ENCODE results near the gene RAB11FIP3. TPM values are rescaled to one million over a fixed set of nuclear protein-coding genes. Genes with fewer than 3 reads are reported as not detected.
A peak's percentile ranks its signal among the peaks of the same experiment; 100 is the strongest.

The RAB11FIP3 gene
- total and polyA plus RNA-seq, 9 of the 15 experiments (the other 6 are each of a cell fraction or from before 2014, with no cell fraction given) = 0.46 to 13.1 (median 4.3) TPM

DNA sequence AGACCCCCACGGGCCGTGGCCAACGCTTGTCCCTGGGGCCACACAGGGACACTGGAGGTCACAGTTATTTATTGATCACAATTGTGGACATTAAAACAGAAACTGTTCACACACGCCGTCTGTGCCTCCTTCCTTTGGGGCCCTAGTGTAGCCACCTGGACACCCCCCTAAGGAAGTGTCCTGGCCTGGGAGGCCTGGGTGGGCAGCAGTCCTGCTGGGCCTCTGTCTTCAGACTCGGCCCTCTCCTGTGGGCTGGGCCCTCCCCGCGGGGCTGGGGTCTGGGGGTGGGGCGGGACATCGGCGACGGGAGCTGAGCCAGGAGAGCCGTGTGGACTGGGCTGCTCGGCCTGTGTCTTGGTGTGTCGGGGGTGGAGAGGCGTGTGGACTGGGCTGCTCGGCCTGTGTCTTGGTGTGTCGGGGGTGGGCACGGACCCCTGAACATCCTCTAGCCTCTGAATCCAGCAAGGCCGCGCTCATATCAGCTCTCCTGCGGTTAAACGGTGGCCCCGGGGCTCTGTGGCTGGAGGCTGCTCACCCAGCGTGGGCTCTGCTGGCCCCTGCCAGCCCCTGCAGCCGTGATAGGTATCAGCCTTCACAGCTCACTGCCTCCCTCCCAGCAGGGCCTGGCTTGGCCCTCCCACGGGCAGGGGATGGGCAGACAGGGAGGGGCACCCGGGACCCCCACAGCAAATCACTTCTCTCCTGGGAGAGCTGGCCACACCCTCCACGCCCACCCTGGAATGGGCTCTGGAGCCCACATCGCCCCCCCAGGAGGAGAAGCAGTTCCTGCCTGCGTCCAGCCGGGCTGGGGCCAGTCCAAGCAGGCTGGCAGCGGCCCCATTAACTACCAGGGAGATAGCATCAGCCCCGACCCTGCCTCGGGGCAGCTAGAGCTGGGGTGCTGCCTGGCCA is 140.2 kb downstream of the RAB11FIP3 start (continued):
- no peak for TF ChIP-seq HEY1 (CRISPR knock-in tag; IDR thresholded peaks at IDR 0.05; ENCODE audit: borderline replicate concordance)
- no peak for TF ChIP-seq SMAD1 (IDR thresholded peaks at IDR 0.05; ENCODE audit: low read depth, low read length, partially characterized antibody)
- TF ChIP-seq FUS (optimal IDR thresholded peaks at IDR 0.05; ENCODE audit: low read depth, low read length) = no peak
- TF ChIP-seq HDAC1 (IDR thresholded peaks at IDR 0.05) = no peak
- TF ChIP-seq ZZZ3 (IDR thresholded peaks at IDR 0.05) = no peak
- TF ChIP-seq TBP (optimal IDR thresholded peaks at IDR 0.05; ENCODE audit: low read depth, low read length) = no peak
- TF ChIP-seq ZNF696 (CRISPR knock-in tag; conservative IDR thresholded peaks at IDR 0.05) = no peak
- TF ChIP-seq PHB (CRISPR knock-in tag; IDR thresholded peaks at IDR 0.05) = no peak
- no peak for TF ChIP-seq TAF7 (tag; IDR thresholded peaks at IDR 0.05)
- TF ChIP-seq ZSCAN32 (CRISPR knock-in tag; IDR thresholded peaks at IDR 0.05) = no peak
- no peak for TF ChIP-seq JUNB (CRISPR knock-in tag; conservative IDR thresholded peaks at IDR 0.05)
- no peak for TF ChIP-seq POLR2B (IDR thresholded peaks at IDR 0.05; ENCODE audit: low read depth, partially characterized antibody)
- TF ChIP-seq TRIM24 (IDR thresholded peaks at IDR 0.05) = no peak
- TF ChIP-seq THRA (IDR thresholded peaks at IDR 0.05) = no peak
- TF ChIP-seq HMGN3 (IDR thresholded peaks at IDR 0.05; ENCODE audit: borderline replicate concordance, extremely low read depth, insufficient read length, low read depth, low read length) = peak; percentile 23
- TF ChIP-seq PHF21A (IDR thresholded peaks at IDR 0.05; ENCODE audit: borderline replicate concordance, low read depth) = no peak
- TF ChIP-seq, protein P1, sequence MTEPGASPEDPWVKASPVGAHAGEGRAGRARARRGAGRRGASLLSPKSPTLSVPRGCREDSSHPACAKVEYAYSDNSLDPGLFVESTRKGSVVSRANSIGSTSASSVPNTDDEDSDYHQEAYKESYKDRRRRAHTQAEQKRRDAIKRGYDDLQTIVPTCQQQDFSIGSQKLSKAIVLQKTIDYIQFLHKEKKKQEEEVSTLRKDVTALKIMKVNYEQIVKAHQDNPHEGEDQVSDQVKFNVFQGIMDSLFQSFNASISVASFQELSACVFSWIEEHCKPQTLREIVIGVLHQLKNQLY (CRISPR knock-in tag; conservative IDR thresholded peaks at IDR 0.05) = no peak

All from K562 (cell line).